Esophagus squamous epithelium (tissue), 5 donors: Measurements from ENCODE around the gene IQSEC1. TPM values are rescaled to one million over a fixed set of nuclear protein-coding genes. Genes with fewer than 3 reads are reported as not detected.

Source experiments
- DNase-seq: peaks from one replicate; lab custom pipeline; 2025; lab: John Stamatoyannopoulos, UW
- H3K27ac ChIP-seq, 4 donors: fragments of 200-600 bp; sonication (generic); one replicate each; pipeline ENCODE4 v1.5.1; 2016 to 2019; ENCODE audit warnings: mild to moderate bottlenecking in 1 of 4
- H3K27me3 ChIP-seq, 4 donors: fragments of 200-600 bp; sonication (generic); 1 replicate in 3 of 4; 2 replicates in 1 of 4; pipeline versions ENCODE4 v1.5.1 to v1.6.0; 2017 to 2021; ENCODE audit warnings: antibody characterized with exemption in 1 of 4
- H3K36me3 ChIP-seq, 3 donors: fragments of 200-600 bp; sonication (generic); one replicate each; pipeline ENCODE4 v1.5.1; 2016 to 2019
- H3K4me1 ChIP-seq, 3 donors: fragments of 200-600 bp; sonication (generic); one replicate each; pipeline ENCODE4 v1.5.1; 2017 to 2019
- H3K4me3 ChIP-seq, 4 donors: fragments of 200-600 bp; sonication (generic); 1 replicate in 3 of 4; 2 replicates in 1 of 4; pipeline ENCODE4 v1.5.1; 2016 to 2019; ENCODE audit warnings: mild to moderate bottlenecking in 2 of 4, moderate library complexity in 1 of 4
- H3K9me3 ChIP-seq, 3 donors: fragments of 200-600 bp; sonication (generic); one replicate each; pipeline ENCODE4 v1.5.1; 2016 to 2019
- POLR2A ChIP-seq, 4 donors: fragments of 450-650 bp; IDR thresholded peaks; one replicate each; pipeline ENCODE4 v1.6.1; 2017; ENCODE audit warnings: antibody characterized with exemption in 4 of 4, mild to moderate bottlenecking in 4 of 4, moderate library complexity in 3 of 4
- WGBS, 2 donors: methylation state at CpG; one replicate each; pipeline ENCODE4 v1.1.5; 2018; 5-methylcytosine and 5-hydroxymethylcytosine counted together
- intact Hi-C: fragments of 100-400 bp; cut with DNase I; formaldehyde crosslinking; loops from one replicate; pipeline ENCODE4 v1.15.0; 2022
- total RNA-seq, 4 donors: library from RNA; depleted of rRNA; stranded (reverse); fragments of >200 nt; gene quantifications; one replicate each; pipeline ENCODE4 v1.1.0, GENCODE V29; 2016
- TF ChIP-seq, protein P1 (sequence below), 6 experiments: fragments of 450-650 bp in 4 of 6; fragments of 200-600 bp in 2 of 6; sonication (generic) in 2 of 6; IDR thresholded peaks; one replicate each; pipeline ENCODE4 v1.5.1; 2016 to 2019; ENCODE audit warnings: antibody characterized with exemption in 6 of 6, mild to moderate bottlenecking in 4 of 6, moderate library complexity in 4 of 6
- donor health status: DM: yes; HTN: yes; CAD: no.

IQSEC1 gene
- total RNA-seq, 4 donors from 2014 or later, result 7.3 to 27.1 (median 10.7) TPM

DNA sequence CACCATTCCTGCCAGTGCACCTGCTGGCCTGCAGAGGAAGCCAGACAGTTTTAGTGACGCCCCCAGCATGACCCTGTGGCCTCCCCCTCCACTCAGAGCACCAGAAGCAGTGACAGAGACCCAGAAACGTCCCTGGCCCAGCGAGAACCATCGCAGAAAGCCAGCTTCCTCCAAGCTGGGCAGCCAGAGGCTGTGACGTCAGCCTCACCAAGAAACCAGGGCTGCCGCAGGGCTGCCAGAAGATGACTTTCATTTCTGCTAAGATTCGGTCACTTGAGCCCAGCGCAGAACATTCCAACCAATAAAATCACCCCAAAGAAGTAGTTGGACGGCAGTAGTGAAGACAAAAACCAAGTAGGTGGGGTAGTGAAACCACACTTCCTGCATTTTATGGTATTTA, 202.3 kb downstream of the IQSEC1 start:
- Histone ChIP-seq H3K9me3 (peaks cover 0 to 2% (median 0%) of the 10 kb centered on the region in 3 donors), H3K36me3 (no peaks in the 10 kb centered on the region), H3K27ac (no peak overlapping the region), H3K27me3 (peaks cover 0 to 28% (median 0%) of the 10 kb centered on the region in 4 donors), H3K4me1 (peaks cover under 1 to 19% (median 7%) of the 10 kb centered on the region in 3 donors), H3K4me3 (no peak overlapping the region)
- intact Hi-C loops, result loop anchor here (10.0 kb wide), 1 partner anchor 114 kb away; no protein-coding TSS in a partner anchor
- no peak for TF ChIP-seq POLR2A (IDR thresholded peaks at IDR 0.05)
- TF ChIP-seq, protein P1, sequence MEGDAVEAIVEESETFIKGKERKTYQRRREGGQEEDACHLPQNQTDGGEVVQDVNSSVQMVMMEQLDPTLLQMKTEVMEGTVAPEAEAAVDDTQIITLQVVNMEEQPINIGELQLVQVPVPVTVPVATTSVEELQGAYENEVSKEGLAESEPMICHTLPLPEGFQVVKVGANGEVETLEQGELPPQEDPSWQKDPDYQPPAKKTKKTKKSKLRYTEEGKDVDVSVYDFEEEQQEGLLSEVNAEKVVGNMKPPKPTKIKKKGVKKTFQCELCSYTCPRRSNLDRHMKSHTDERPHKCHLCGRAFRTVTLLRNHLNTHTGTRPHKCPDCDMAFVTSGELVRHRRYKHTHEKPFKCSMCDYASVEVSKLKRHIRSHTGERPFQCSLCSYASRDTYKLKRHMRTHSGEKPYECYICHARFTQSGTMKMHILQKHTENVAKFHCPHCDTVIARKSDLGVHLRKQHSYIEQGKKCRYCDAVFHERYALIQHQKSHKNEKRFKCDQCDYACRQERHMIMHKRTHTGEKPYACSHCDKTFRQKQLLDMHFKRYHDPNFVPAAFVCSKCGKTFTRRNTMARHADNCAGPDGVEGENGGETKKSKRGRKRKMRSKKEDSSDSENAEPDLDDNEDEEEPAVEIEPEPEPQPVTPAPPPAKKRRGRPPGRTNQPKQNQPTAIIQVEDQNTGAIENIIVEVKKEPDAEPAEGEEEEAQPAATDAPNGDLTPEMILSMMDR (IDR thresholded peaks at IDR 0.05), result no peak
- 60 to 68% methylated on average over 6 to 7 of the region's 9 CpGs for WGBS, 2 donors
- no peak for DNase-seq

DNA sequence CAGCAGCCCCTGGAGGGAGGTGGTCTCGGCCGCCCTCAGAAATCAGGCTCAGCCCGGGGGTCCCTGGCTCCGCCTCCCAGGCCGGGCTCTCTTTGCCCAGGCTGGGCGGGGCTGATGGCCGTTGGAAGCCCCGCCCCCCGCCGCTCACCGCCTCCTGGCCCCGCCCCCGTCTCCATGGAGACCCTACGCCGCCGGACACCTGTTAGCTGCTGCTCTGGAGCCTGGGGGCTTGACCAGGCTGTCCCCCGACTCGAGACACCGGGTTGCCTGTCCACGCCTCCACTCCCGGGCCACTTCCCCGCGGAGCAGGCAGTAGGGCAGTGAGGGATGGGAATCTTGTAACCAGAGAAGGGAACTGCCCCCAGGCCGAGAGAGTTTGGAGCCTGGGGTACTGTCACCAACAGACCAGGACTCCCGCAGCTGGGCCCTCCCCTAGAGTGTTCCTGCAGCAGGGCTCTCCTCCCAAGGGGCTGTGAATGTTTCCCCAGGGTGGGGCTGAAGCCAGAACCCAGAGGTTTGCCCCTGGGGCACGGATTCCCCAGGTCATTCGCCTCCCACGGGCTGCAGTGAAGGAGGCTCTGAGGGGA, 204.1 kb downstream of the IQSEC1 start:
- peaks cover 0 to 15% (median 7%) of the 10 kb centered on the region in 3 donors for H3K4me1 ChIP-seq
- DNase-seq, result no peak
- 62% methylated on average over 3 of the region's 28 CpGs; no CpG with 5 or more reads in 1 of the 2 donors for WGBS, 2 donors
- no peaks in the 10 kb centered on the region for H3K36me3 ChIP-seq
- H3K4me3 ChIP-seq, result peak overlapping the region in 2 of 4 donors; percentile 18 to 39
- TF ChIP-seq POLR2A (IDR thresholded peaks at IDR 0.05), result no peak
- TF ChIP-seq, protein P1 (IDR thresholded peaks at IDR 0.05), result no peak
- intact Hi-C loops, result no loop called here
- H3K27ac ChIP-seq, result no peak overlapping the region
- peaks cover 0 to 19% (median 0%) of the 10 kb centered on the region in 4 donors for H3K27me3 ChIP-seq
- peaks cover 0 to 12% (median 8%) of the 10 kb centered on the region in 3 donors for H3K9me3 ChIP-seq

DNA sequence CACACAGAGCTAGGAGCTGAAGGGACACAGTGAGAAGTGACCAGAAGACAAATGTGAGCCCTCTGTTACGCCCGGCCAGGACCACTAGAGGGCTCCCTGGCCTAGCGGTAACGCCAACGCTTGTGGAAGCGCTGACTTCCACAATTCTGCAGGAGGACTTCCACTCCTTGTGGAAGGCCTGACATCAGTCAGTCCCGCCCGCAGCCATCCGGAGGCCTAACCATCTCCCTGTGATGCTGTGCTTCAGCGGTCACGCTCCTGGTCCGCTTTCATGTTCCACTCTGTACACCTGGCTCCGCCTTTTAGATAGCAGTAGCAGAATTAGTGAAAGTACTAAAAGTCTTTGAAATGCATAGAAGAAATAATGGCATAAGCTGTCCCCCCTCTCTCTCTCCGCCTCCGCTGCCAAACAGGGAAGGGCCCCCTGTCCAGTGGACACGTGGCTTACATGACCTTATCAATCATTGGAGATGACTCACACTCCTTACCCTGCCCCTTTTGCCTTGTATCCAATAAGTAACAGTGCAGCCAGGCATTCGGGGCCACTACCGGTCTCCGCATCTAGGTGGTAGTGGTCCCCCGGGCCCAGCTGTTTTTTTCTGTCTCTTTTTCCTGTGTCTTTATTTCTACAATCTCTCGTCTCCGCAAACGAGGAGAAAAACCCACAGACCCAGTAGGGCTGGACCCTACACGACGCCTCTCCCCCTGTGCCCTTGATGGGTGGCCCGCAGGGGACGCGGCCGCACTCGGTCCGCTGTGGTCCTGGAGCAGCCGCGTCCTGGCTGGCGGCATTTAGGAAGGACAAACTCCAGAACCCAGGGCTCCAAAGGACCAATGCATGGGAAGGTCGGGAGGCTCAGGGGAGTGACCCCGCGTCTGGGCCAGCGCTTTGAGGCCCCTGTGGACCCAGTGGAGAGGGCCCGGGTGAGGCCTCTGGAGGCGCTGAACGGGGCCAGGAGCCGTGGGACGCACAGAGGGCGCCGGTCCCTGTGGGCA, 204.9 kb downstream of the IQSEC1 start:
- WGBS, 2 donors, result 23 to 32% methylated on average over 18 to 19 of the region's 45 CpGs
- DNase-seq, result no peak
- H3K27me3 ChIP-seq, result peaks cover 0 to 17% (median 0%) of the 10 kb centered on the region in 4 donors
- H3K4me3 ChIP-seq, result peak overlapping the region in 2 of 4 donors; percentile 18 to 39
- intact Hi-C loops, result no loop called here
- TF ChIP-seq POLR2A (IDR thresholded peaks at IDR 0.05), result no peak
- TF ChIP-seq, protein P1 (IDR thresholded peaks at IDR 0.05), result peak; percentile 66 to 92 (median 84)
- no peak overlapping the region for H3K27ac ChIP-seq
- H3K9me3 ChIP-seq, result peaks cover 0 to 12% (median 8%) of the 10 kb centered on the region in 3 donors
- peaks cover 0 to 15% (median 7%) of the 10 kb centered on the region in 3 donors for H3K4me1 ChIP-seq
- no peaks in the 10 kb centered on the region for H3K36me3 ChIP-seq

DNA sequence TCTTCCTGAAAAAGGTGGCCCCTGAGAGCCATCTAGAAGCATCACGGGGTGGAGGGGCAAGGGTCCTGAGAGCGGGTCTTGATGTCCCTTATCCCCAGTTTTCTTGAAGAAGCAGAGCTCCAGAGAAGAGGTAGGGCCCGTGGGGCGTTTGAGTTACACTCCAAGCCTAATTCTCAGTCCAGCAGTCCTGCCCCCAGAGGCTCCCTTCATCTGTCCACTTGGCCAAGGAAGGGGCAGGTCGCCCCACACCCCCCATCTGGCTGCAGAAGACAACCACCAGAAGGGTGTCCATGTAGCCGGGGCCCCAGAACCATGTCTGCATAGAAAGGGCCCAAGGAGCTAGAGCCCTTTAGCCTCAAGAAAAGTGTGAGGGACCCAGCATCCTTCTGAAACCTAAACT, 206.4 kb downstream of the IQSEC1 start:
- no peaks in the 10 kb centered on the region for H3K36me3 ChIP-seq
- no peak for TF ChIP-seq POLR2A (IDR thresholded peaks at IDR 0.05)
- TF ChIP-seq, protein P1 (IDR thresholded peaks at IDR 0.05), result no peak
- peaks cover 0 to 17% (median 0%) of the 10 kb centered on the region in 4 donors for H3K27me3 ChIP-seq
- H3K4me1 ChIP-seq, result peaks cover 0 to 15% (median 7%) of the 10 kb centered on the region in 3 donors
- no peak overlapping the region for H3K4me3 ChIP-seq
- no peak for DNase-seq
- intact Hi-C loops, result no loop called here
- no peak overlapping the region for H3K27ac ChIP-seq
- 86 to 88% methylated on average over 4 of the region's 6 CpGs for WGBS, 2 donors
- H3K9me3 ChIP-seq, result peaks cover 0 to 12% (median 8%) of the 10 kb centered on the region in 3 donors
